ENCODE measurements around the gene XRN2. TPM values are rescaled to one million over a fixed set of nuclear protein-coding genes. Genes with fewer than 3 reads are reported as not detected.

The XRN2 gene
- total RNA-seq, 1 donor from 2014 or later = 239 TPM

- Histone ChIP-seq H3K27ac (no peak overlapping the region), H3K9me3 (ENCODE audit: low read depth) (no peaks in the 10 kb centered on the region), H3F3A (ENCODE audit: low read depth) (no peaks in the 10 kb centered on the region), H4K20me1 (ENCODE audit: low read depth) (peaks cover 31% of the 10 kb centered on the region), H3K27me3 (no peaks in the 10 kb centered on the region), H3K4me3 (no peak overlapping the region), H3K9ac (no peak overlapping the region), H3K36me3 (peaks cover 33% of the 10 kb centered on the region), H2AFZ (replicated peaks) (no peak overlapping the region), H3K4me1 (peaks cover 7% of the 10 kb centered on the region), H3K4me2 (no peak overlapping the region), H3K79me2 (ENCODE audit: low read depth) (peaks cover 29% of the 10 kb centered on the region)
- Mint-ChIP-seq H3K9me3 (no peaks in the 10 kb centered on the region), H3K27ac (no peak overlapping the region), H3K4me3 (no peak overlapping the region), H3K4me1 (peaks cover 8% of the 10 kb centered on the region), H3K36me3 (peaks cover 69% of the 10 kb centered on the region), H3K27me3 (ENCODE audit: insufficient read depth, low read depth) (no peaks in the 10 kb centered on the region)
- no peak for DNase-seq (ENCODE audit: low spot score)
- no peak for TF ChIP-seq EZH2 (IDR thresholded peaks at IDR 0.05)
- TF ChIP-seq EZH2phosphoT487 (IDR thresholded peaks at IDR 0.05) = no peak
- no peak for TF ChIP-seq CTCF (IDR thresholded peaks at IDR 0.05)
Observed at GRCh38 chr20:21336455-21337151, 33.5 kb downstream of the XRN2 start.

DNA sequence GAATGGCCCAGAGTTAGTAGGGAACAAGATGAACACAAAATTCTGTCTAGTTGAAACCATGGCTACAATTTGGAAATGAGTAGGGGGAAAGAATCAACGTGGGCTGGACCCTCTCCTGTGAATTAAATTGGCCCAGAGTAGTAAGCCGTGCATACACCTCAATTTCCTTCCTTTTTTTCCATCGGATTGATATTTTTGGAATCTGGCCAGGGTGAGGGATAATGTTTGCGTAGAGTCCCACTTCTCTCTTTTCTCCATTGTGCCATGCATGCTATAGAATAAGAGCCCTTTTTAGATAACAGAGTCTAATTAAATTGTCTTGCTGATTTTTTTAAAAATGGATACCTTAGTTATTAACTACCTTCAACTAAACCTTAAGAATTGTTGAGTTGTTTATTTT is 35.2 kb downstream of the XRN2 start:
- no peak for DNase-seq (ENCODE audit: low spot score)

DNA sequence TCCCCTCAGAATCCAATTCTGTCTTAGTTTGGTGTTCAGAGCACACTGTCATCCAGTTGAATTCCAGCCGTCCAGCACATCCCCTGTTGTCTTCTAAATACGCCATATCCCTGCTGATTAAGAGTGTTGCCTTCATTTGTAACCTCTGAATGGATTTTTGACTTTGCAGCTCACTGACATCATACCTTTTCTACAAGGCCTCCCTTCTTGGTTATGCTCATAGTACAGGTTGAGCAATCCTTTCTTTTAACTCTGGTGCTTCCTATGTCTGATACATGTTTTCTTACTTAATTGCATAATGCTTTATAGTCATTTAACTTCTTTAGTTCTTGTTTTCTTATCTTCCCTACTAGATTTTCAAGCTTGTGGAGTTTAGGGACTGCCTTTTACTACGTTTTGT is 36.4 kb downstream of the XRN2 start:
- no peak for DNase-seq (ENCODE audit: low spot score)
- TF ChIP-seq CTCF (IDR thresholded peaks at IDR 0.05) (no peak), EZH2 (IDR thresholded peaks at IDR 0.05) (no peak), EZH2phosphoT487 (IDR thresholded peaks at IDR 0.05) (no peak)
- Histone ChIP-seq H3K4me1 (peaks cover 7% of the 10 kb centered on the region), H4K20me1 (ENCODE audit: low read depth) (peaks cover 27% of the 10 kb centered on the region), H3K4me2 (no peak overlapping the region), H3K9ac (no peak overlapping the region), H3K4me3 (no peak overlapping the region), H3K27ac (no peak overlapping the region), H3F3A (ENCODE audit: low read depth) (no peaks in the 10 kb centered on the region), H3K9me3 (ENCODE audit: low read depth) (no peaks in the 10 kb centered on the region), H3K36me3 (peaks cover 22% of the 10 kb centered on the region), H3K27me3 (no peaks in the 10 kb centered on the region), H3K79me2 (ENCODE audit: low read depth) (peaks cover 18% of the 10 kb centered on the region), H2AFZ (replicated peaks) (no peak overlapping the region)
- no peaks in the 10 kb centered on the region for H3K27me3 Mint-ChIP-seq (ENCODE audit: insufficient read depth, low read depth)
- H3K4me1 Mint-ChIP-seq = peaks cover 8% of the 10 kb centered on the region
- H3K36me3 Mint-ChIP-seq = peaks cover 51% of the 10 kb centered on the region
- no peaks in the 10 kb centered on the region for H3K9me3 Mint-ChIP-seq
- no peak overlapping the region for H3K4me3 Mint-ChIP-seq
- no peak overlapping the region for H3K27ac Mint-ChIP-seq

More for the DNA sequence above, 35.2 kb downstream of the XRN2 start:
- H3K79me2 ChIP-seq (ENCODE audit: low read depth) = peaks cover 28% of the 10 kb centered on the region
- H3K4me1 Mint-ChIP-seq = peaks cover 8% of the 10 kb centered on the region
- H3K9ac ChIP-seq = no peak overlapping the region
- no peak overlapping the region for H2AFZ ChIP-seq (replicated peaks)
- H3K27ac Mint-ChIP-seq = no peak overlapping the region
- H3K36me3 Mint-ChIP-seq = peaks cover 61% of the 10 kb centered on the region
- H3K4me3 Mint-ChIP-seq = no peak overlapping the region
- no peaks in the 10 kb centered on the region for H3K9me3 Mint-ChIP-seq
- H3K36me3 ChIP-seq = peaks cover 31% of the 10 kb centered on the region
- H3K9me3 ChIP-seq (ENCODE audit: low read depth) = no peaks in the 10 kb centered on the region
- no peaks in the 10 kb centered on the region for H3F3A ChIP-seq (ENCODE audit: low read depth)
- H3K27me3 ChIP-seq = no peaks in the 10 kb centered on the region
- peaks cover 36% of the 10 kb centered on the region for H4K20me1 ChIP-seq (ENCODE audit: low read depth)
- no peak overlapping the region for H3K4me2 ChIP-seq
- no peaks in the 10 kb centered on the region for H3K27me3 Mint-ChIP-seq (ENCODE audit: insufficient read depth, low read depth)
- TF ChIP-seq EZH2 (IDR thresholded peaks at IDR 0.05) (no peak), EZH2phosphoT487 (IDR thresholded peaks at IDR 0.05) (no peak), CTCF (IDR thresholded peaks at IDR 0.05) (no peak)
- peak overlapping the region; percentile 48 for H3K27ac ChIP-seq
- peaks cover 7% of the 10 kb centered on the region for H3K4me1 ChIP-seq
- H3K4me3 ChIP-seq = no peak overlapping the region
